Measurements from ENCODE around the gene TLE2.
"Not testable (repeated sequence)": the region's sequence is repeated elsewhere in the genome, so short reads cannot be mapped to it uniquely, and the experiment has no call there.

Gene TLE2

GRCh38 chr19:3055741-3056416 is 26.8 kb upstream of the TLE2 start:
- no peak for DNase-seq

- no peak for DNase-seq
These were observed 26.1 kb upstream of the TLE2 start for GRCh38 chr19:3054972-3055740.

DNA sequence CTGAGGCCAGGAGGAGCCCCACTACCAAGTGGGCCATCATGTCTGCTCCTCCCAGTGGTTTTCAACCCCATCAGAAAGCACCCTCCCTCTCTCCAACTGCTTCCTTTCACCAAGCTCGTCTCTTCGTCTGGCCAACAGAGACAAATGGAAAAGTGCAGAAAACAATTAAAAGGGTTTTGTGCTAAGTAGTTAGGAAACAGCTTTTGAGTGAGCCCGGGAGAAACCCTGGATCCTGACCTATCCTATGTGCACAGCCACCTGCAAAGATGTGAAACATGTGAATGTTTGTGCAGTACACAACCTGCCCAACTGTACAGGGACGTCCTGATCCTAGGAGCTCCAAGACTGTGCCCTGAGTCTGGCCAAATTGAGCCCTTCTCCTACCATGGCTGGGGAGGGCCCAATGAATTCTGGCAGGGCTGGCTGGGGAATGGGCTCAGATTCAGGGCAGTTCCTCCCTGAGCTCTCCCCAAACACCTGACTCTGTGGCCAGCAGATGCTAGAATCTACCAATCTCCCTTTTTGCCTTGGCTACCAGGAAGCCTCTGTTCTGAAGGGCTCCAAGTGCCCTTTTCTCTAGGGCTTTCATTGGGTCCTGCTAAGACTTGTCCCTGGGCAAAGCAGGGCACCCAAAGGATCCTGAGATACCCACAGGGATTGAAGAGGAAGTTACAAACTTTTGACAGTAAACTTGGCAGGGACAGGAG is 25.3 kb upstream of the TLE2 start:
- no peak for DNase-seq

GRCh38 chr19:3053780-3054179 is 24.7 kb upstream of the TLE2 start:
- DNase-seq, result no peak

- no peak for DNase-seq
These were observed 24.1 kb upstream of the TLE2 start for GRCh38 chr19:3053218-3053621.

DNA sequence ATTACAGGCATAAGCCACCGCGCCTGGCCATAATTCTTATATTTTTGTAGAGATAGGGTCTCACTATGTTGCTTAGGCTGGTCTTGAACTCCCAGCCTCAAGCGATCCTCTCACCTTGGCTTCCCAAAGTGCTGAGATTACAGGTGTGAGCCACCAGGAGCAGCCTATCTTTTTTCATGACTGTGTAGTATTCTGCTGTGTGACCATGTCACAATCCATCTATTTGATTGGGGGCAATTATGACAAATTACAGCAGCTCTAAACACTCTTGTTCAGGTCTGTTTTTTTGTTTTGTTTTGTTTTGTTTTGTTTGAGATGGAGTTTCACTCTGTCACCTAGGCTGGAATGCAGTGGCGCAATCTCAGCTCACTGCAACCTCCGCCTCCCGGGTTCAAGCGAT is 20.9 kb upstream of the TLE2 start:
- not testable (repeated sequence) for DNase-seq

DNA sequence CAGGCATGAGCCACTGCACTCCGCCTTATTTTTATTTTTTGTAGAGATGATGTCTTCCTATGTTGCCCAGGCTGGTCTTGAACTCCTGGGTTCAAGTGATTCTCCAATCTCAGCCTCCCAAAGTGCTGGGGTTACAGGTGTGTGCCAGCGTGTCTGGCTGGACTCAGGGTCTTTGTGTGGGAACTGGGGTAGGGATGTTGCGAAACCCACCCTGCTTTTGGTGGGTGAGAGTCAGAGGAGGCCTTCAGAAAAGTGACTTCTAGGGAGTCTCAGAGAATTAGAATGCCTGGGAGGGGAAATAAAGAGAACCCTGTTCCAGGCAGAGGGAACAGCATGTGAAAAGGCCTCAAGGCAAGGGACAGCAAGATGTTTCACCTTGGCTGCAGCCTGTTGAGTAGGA is 20.0 kb upstream of the TLE2 start:
- no peak for DNase-seq

- no peak for DNase-seq
These were observed 19.1 kb upstream of the TLE2 start for GRCh38 chr19:3048190-3048533.

- DNase-seq, result no peak
These were observed 18.6 kb upstream of the TLE2 start for GRCh38 chr19:3047496-3048189.

DNA sequence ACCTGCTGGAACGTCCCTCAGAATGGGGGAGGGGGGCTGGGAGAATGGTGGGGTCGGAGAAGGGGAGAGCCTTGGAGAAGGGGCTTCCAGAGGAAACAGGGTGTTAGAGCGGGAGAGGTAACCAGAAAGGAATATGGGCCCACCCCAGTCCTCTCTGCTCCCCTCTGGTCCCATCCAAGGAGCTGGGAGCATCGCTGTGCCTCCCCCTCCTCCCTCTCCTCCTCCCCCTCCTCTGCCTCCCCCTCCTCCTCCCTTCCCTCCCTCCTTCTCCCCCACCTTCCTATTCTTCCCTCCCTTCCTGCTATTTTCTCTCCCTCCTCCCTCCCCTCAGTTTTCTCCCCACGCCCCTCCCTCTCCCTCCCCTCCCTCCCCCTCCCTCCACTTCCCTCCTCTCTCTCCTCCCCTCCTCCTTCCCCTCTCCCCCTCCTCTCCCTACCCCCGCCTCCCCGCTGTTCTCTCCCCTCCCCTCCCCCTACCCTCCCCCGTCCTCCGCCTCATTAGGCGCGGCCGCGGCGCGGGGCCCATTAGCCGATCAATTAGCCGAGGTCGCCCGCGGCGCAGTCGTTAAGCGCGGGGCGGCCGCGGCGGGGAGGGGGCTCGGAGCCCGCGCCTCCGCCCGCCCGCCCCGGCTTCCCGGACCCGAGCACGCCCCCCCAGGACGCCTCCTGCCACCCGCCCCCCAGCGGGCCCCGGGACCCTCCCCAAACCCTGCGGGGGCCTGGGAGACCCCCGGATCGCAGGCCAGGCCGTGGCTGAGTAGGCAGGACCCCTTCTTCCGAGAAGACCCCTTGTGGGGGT is 17.8 kb upstream of the TLE2 start:
- DNase-seq, result no peak

DNA sequence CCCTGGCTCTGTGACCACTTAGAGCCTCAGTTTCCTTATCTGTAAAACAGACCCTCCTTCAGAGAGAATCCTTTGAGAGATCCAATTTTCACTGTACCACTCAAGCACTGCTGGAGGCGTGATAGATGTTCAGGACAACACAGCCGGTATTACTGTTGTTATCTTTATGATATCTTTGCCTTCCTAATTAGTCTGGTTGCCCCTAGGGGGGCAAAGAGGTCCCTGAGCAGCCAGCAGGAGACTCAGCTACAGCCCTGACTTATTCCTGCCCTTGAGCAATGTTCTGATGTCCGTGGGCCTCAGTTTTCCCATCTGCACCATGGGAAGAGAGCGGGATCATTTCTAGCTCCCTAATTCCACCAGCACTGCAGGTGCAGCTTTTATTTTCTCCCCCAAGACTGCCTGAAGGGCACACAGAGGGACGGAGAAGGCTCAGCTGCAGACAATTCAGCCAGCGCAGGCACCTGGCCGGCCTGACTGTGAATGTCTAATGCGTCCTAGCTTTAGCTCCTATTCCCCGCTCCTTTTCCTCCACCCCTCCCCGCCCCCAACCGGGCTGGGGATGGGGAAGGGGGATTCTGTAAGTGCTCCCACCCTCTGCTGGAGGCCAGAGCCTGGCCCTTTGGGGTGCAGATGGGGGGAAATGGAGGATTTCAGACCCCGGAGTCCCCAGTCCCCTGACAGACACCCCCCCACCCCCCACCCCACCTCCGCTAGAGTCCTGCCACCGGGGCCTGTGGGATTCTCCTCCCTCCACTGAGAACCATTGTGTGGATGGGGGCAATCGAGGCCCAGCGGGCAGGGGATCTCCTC is 17.0 kb upstream of the TLE2 start:
- DNase-seq, result no peak

DNA sequence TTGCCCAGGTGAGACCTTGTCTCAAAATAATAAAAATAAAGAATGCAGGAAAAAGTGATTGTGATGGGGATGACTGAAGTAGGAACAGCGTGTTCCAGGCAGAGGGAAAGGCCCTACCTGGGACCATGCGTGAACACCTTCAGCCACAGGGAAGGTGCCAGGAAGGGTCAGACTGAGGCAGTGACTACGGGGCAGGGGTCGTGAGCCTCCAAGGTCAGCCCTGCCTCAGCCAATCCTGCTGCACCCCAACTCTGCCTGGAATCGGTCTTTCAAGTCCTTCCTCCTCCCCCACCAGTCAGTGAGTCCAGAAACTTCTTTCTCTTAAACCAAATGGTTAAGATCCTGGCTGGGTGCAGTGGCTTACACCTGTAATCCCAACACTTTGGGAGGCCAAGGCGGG is 16.1 kb upstream of the TLE2 start:
- no peak for DNase-seq

GRCh38 chr19:3042621-3043267 is 13.7 kb upstream of the TLE2 start:
- no peak for DNase-seq

DNA sequence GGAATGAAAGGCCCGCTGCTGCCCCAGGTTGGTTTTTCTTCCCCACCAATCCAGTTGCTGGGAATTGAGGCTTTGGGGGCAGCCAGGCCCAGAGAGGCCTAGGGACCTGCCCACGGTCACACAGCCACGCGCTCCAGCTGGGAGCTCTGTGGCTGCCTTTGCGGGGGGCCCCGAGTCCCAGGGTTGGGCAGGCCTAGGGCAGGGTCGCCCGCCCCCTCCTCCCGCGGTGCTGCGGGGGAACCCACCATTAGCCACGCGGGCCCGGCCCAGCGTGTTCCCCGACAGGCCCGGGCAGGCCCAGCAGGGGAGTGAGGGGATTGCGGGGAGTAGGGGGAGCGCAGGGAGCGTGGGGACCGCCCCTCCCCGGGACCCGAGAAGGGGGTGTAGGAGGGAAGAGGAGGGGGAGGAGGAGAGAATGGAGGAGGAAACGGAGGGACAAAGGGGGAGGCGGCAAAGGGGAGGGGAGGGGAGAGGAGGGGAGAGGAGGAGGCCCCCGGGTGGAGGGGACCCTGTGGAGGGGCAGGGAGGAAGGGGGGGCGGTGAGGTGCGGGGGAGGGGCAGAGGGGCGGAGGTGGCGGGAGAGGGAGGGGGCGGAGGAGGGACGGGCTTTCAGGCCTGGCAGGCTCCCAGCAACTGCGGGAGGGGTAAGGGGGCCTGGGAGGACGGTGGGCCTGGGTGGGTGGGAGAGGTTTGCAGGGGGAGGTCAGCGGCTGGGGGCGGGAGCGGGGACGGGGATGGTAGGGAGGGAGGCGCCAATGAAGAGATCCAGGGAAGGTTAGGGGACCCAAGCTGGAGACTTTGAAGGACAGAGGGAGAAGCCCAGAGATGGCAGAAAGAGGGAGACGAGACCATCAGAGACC is 12.9 kb upstream of the TLE2 start:
- no peak for DNase-seq

- no peak for DNase-seq
These were observed 12.2 kb upstream of the TLE2 start for GRCh38 chr19:3041327-3041726.

DNA sequence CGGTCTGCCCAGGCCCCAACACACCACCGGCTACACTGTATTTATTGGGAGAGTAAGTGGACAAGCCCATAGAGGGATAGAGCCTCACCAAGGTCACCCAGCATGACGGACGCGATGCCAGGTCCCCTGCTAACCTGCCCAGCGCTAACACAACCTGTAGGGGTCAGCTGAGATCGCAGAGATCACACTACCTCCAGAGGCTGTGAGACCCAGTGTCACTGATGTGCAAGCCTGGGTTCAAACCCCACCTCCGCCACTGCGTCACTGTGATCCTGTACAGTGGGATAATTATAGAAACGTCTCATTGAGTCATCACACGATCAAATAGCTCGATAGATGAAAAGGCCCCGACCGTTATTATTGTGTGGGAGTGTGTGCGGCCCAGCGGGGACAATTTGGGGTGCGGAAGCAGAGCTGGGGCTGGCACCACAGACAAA is 10.6 kb upstream of the TLE2 start:
- DNase-seq, result no peak

DNA sequence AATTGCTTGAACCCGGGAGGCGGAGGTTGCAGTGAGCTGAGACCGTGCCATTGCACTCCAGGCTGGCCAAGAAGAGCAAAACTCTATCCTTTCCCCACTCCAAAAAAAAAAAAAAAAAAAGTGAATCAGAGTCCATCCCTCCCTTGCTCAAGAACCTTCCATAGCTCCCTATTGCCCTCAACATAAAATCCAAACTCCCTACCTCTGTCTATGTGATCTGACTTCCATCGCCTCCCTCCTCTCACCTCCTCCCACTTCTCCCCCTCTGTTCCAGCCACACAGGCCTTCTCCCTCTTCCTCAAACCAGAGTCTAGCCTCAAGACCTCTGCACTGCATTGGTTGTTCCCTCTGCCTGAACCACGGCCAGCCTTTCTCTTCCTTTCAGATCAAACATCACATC is 10.0 kb upstream of the TLE2 start:
- DNase-seq, result no peak

GRCh38 chr19:3038214-3038613 is 9.1 kb upstream of the TLE2 start:
- no peak for DNase-seq

- not testable (repeated sequence) for DNase-seq
These were observed 8.0 kb upstream of the TLE2 start for GRCh38 chr19:3036977-3037544.

Data from NK-92 treated with Interleukin-12 subunit alpha and Interleukin-12 subunit beta, amount 100 ng/mL, for 24 hours (cell line).